ENCODE results near the gene FNBP1L.

Gene FNBP1L

DNA sequence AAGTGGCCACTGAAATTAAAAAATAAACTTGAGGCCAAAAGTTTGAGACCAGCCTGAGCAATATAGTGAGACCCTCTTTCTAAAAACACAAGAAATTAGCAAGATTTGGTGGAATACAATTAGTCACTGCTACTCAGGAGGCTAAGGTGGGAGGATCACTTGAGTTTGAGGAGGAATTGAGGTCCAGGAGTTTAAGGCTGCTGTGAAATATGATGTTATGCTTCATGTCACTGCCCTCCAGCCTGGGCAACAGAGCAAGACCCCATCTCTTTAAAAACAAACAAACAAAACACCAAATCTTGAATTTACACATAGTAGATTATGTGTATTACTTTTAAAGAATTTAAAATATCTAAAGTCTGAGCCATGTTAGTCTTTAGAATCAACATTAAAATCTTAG, 6.3 kb upstream of the FNBP1L start:
- Histone ChIP-seq H3K9ac (ENCODE audit: low read length) (no peak overlapping the region), H2AFZ (ENCODE audit: low read depth, low read length) (no peak overlapping the region), H4K8ac (ENCODE audit: low read length) (no peak overlapping the region), H3K79me1 (replicated peaks; ENCODE audit: low read length, poor library complexity, severe bottlenecking) (no peaks in the 10 kb centered on the region), H3K4me3 (ENCODE audit: insufficient read depth in 1 of 2, low read depth in 1 of 2, low read length in 2 of 2) (no peak overlapping the region), H3K36me3 (ENCODE audit: control insufficient read depth in 1 of 2, insufficient read depth in 2 of 2, low read depth in 1 of 2, low read length in 2 of 2) (no peaks in the 10 kb centered on the region), H2BK120ac (ENCODE audit: low read depth, low read length) (no peak overlapping the region), H3K27me3 (ENCODE audit: control insufficient read depth in 1 of 2, insufficient read depth in 1 of 2, low read length in 2 of 2) (no peaks in the 10 kb centered on the region), H3K14ac (ENCODE audit: low read length in 2 of 2) (no peak overlapping the region), H2BK12ac (ENCODE audit: low read length in 2 of 2) (no peak overlapping the region), H2AK5ac (ENCODE audit: low read length, severe bottlenecking) (no peak overlapping the region), H3K4ac (ENCODE audit: low read depth in 1 of 2, low read length in 2 of 2) (no peak overlapping the region), H3K23ac (ENCODE audit: low read length in 2 of 2) (no peak overlapping the region), H3K18ac (ENCODE audit: low read depth in 1 of 2, low read length in 2 of 2) (no peak overlapping the region), H2BK15ac (ENCODE audit: low read depth, poor library complexity, severe bottlenecking) (no peak overlapping the region), H2BK5ac (ENCODE audit: low read depth, low read length, poor library complexity, severe bottlenecking) (no peak overlapping the region), H3K9me3 (ENCODE audit: control insufficient read depth, low read length) (no peaks in the 10 kb centered on the region), H3K27ac (ENCODE audit: low read length, poor library complexity, severe bottlenecking) (no peak overlapping the region), H4K91ac (ENCODE audit: low read length) (no peak overlapping the region), H3K4me1 (ENCODE audit: control insufficient read depth, insufficient read depth, low read depth, low read length) (no peaks in the 10 kb centered on the region), H3K4me2 (ENCODE audit: low read length, poor library complexity, severe bottlenecking) (no peak overlapping the region)
- no peak for DNase-seq

DNA sequence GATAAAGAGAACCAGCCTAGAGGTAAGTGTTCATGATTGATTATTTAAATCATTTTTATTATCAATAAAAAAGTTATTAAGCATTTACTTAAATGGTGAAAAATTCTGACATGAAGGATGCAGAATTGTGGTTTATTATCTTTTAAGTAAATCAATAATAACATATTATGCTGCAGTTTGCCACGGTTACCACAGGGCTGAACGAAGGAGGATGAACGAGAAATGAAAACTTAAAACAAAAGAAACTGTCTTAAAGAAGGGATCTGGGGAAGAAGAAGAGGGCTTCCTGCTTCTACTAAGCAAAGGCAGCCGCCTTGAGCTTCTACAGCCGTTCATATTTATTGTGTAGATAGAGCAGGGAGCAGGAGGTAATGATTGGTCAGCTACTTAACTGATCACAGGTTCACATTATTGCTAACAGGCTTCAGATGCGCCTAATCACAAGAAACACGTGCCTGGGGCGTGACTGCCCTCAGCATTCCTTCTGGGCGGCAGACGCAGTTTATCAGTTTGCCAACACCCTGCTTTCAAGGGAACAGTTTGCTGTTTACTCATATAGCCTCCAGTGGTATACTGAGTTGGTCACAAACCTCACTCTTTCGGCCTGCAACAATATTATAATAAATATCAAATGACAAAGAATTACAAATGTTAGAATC, 5.8 kb upstream of the FNBP1L start:
- no peak for DNase-seq
- H3K9ac ChIP-seq (ENCODE audit: low read length) = peak overlapping the region; percentile 65
- 60% methylated on average over 10 of the region's 11 CpGs for WGBS

DNA sequence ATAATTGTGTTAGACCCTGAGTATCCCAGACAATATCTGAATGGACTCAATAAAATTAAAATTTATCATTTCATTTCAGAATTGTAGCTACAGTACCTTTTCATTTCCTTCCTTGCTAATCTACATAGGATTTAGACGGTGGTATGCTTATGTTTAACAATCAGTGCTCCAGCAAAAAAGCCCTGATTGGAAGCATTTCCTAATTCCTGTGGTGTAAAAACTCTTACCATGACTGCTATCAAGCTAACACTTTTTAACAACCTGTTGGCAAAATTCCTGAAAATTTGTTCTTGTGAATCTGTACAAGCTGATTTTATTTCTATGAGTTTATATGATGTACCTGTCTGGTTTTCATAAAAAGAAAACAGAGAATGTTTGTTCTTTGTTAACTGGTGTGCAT, 5.2 kb upstream of the FNBP1L start:
- H2BK120ac ChIP-seq (ENCODE audit: low read depth, low read length) = no peak overlapping the region
- no peak overlapping the region for H3K4me3 ChIP-seq (ENCODE audit: insufficient read depth in 1 of 2, low read depth in 1 of 2, low read length in 2 of 2)
- H2AK5ac ChIP-seq (ENCODE audit: low read length, severe bottlenecking) = no peak overlapping the region
- WGBS = 100% methylated on average over 1 of the region's 1 CpG
- H4K8ac ChIP-seq (ENCODE audit: low read length) = no peak overlapping the region
- H3K27me3 ChIP-seq (ENCODE audit: control insufficient read depth in 1 of 2, insufficient read depth in 1 of 2, low read length in 2 of 2) = no peaks in the 10 kb centered on the region
- H2BK15ac ChIP-seq (ENCODE audit: low read depth, poor library complexity, severe bottlenecking) = no peak overlapping the region
- no peaks in the 10 kb centered on the region for H3K9me3 ChIP-seq (ENCODE audit: control insufficient read depth, low read length)
- no peak overlapping the region for H3K27ac ChIP-seq (ENCODE audit: low read length, poor library complexity, severe bottlenecking)
- H2BK5ac ChIP-seq (ENCODE audit: low read depth, low read length, poor library complexity, severe bottlenecking) = no peak overlapping the region
- no peak overlapping the region for H3K23ac ChIP-seq (ENCODE audit: low read length in 2 of 2)
- no peak overlapping the region for H3K4ac ChIP-seq (ENCODE audit: low read depth in 1 of 2, low read length in 2 of 2)
- H4K91ac ChIP-seq (ENCODE audit: low read length) = no peak overlapping the region
- DNase-seq = no peak
- H2AFZ ChIP-seq (ENCODE audit: low read depth, low read length) = no peak overlapping the region
- peak overlapping the region; percentile 65 for H3K9ac ChIP-seq (ENCODE audit: low read length)
- H3K4me1 ChIP-seq (ENCODE audit: control insufficient read depth, insufficient read depth, low read depth, low read length) = no peaks in the 10 kb centered on the region
- H3K18ac ChIP-seq (ENCODE audit: low read depth in 1 of 2, low read length in 2 of 2) = no peak overlapping the region
- H3K36me3 ChIP-seq (ENCODE audit: control insufficient read depth in 1 of 2, insufficient read depth in 2 of 2, low read depth in 1 of 2, low read length in 2 of 2) = no peaks in the 10 kb centered on the region
- no peak overlapping the region for H3K4me2 ChIP-seq (ENCODE audit: low read length, poor library complexity, severe bottlenecking)
- no peak overlapping the region for H2BK12ac ChIP-seq (ENCODE audit: low read length in 2 of 2)
- H3K14ac ChIP-seq (ENCODE audit: low read length in 2 of 2) = no peak overlapping the region
- H3K79me1 ChIP-seq (replicated peaks; ENCODE audit: low read length, poor library complexity, severe bottlenecking) = no peaks in the 10 kb centered on the region

More for the DNA sequence above, 5.8 kb upstream of the FNBP1L start:
- Histone ChIP-seq H3K18ac (ENCODE audit: low read depth in 1 of 2, low read length in 2 of 2) (no peak overlapping the region), H4K91ac (ENCODE audit: low read length) (no peak overlapping the region), H3K4ac (ENCODE audit: low read depth in 1 of 2, low read length in 2 of 2) (no peak overlapping the region), H2AFZ (ENCODE audit: low read depth, low read length) (no peak overlapping the region), H3K14ac (ENCODE audit: low read length in 2 of 2) (no peak overlapping the region), H2AK5ac (ENCODE audit: low read length, severe bottlenecking) (no peak overlapping the region), H3K23ac (ENCODE audit: low read length in 2 of 2) (no peak overlapping the region), H2BK12ac (ENCODE audit: low read length in 2 of 2) (no peak overlapping the region), H2BK15ac (ENCODE audit: low read depth, poor library complexity, severe bottlenecking) (no peak overlapping the region), H4K8ac (ENCODE audit: low read length) (no peak overlapping the region), H3K4me2 (ENCODE audit: low read length, poor library complexity, severe bottlenecking) (no peak overlapping the region), H3K79me1 (replicated peaks; ENCODE audit: low read length, poor library complexity, severe bottlenecking) (no peaks in the 10 kb centered on the region), H3K4me3 (ENCODE audit: insufficient read depth in 1 of 2, low read depth in 1 of 2, low read length in 2 of 2) (peak overlapping the region in 1 of 2 experiments; percentile 48), H3K9me3 (ENCODE audit: control insufficient read depth, low read length) (no peaks in the 10 kb centered on the region), H3K36me3 (ENCODE audit: control insufficient read depth in 1 of 2, insufficient read depth in 2 of 2, low read depth in 1 of 2, low read length in 2 of 2) (no peaks in the 10 kb centered on the region), H2BK120ac (ENCODE audit: low read depth, low read length) (no peak overlapping the region), H3K27ac (ENCODE audit: low read length, poor library complexity, severe bottlenecking) (no peak overlapping the region), H3K27me3 (ENCODE audit: control insufficient read depth in 1 of 2, insufficient read depth in 1 of 2, low read length in 2 of 2) (no peaks in the 10 kb centered on the region), H2BK5ac (ENCODE audit: low read depth, low read length, poor library complexity, severe bottlenecking) (no peak overlapping the region), H3K4me1 (ENCODE audit: control insufficient read depth, insufficient read depth, low read depth, low read length) (no peaks in the 10 kb centered on the region)

DNA sequence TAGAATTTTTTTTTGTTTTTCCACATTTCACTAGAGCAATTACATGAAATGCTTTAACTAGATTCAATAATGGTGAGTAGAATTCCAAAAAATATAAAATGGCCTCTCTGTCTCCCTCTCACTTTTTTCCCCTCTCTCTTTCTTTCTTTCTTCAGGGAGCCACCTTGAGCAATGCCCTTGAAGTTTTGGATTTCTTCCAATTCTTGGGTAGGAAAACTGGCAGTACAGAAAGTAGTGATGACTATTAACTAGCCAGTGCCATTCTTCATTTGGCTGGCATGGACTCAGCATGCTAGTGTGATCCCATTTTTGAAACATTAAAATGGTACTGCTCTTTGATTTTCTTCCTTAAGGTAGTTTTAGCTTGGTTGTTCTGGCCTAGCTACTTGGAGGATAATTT, 4.5 kb upstream of the FNBP1L start:
- Histone ChIP-seq H3K4me1 (ENCODE audit: control insufficient read depth, insufficient read depth, low read depth, low read length) (no peaks in the 10 kb centered on the region), H4K8ac (ENCODE audit: low read length) (no peak overlapping the region), H2BK12ac (ENCODE audit: low read length in 2 of 2) (no peak overlapping the region), H3K9me3 (ENCODE audit: control insufficient read depth, low read length) (no peaks in the 10 kb centered on the region), H2BK120ac (ENCODE audit: low read depth, low read length) (no peak overlapping the region), H2BK15ac (ENCODE audit: low read depth, poor library complexity, severe bottlenecking) (no peak overlapping the region), H3K14ac (ENCODE audit: low read length in 2 of 2) (no peak overlapping the region), H4K91ac (ENCODE audit: low read length) (no peak overlapping the region), H3K4ac (ENCODE audit: low read depth in 1 of 2, low read length in 2 of 2) (no peak overlapping the region), H3K79me1 (replicated peaks; ENCODE audit: low read length, poor library complexity, severe bottlenecking) (no peaks in the 10 kb centered on the region), H2BK5ac (ENCODE audit: low read depth, low read length, poor library complexity, severe bottlenecking) (no peak overlapping the region), H3K4me2 (ENCODE audit: low read length, poor library complexity, severe bottlenecking) (no peak overlapping the region), H2AFZ (ENCODE audit: low read depth, low read length) (no peak overlapping the region), H3K27ac (ENCODE audit: low read length, poor library complexity, severe bottlenecking) (no peak overlapping the region), H3K23ac (ENCODE audit: low read length in 2 of 2) (no peak overlapping the region), H2AK5ac (ENCODE audit: low read length, severe bottlenecking) (no peak overlapping the region), H3K27me3 (ENCODE audit: control insufficient read depth in 1 of 2, insufficient read depth in 1 of 2, low read length in 2 of 2) (no peaks in the 10 kb centered on the region), H3K36me3 (ENCODE audit: control insufficient read depth in 1 of 2, insufficient read depth in 2 of 2, low read depth in 1 of 2, low read length in 2 of 2) (no peaks in the 10 kb centered on the region), H3K18ac (ENCODE audit: low read depth in 1 of 2, low read length in 2 of 2) (no peak overlapping the region), H3K9ac (ENCODE audit: low read length) (no peak overlapping the region), H3K4me3 (ENCODE audit: insufficient read depth in 1 of 2, low read depth in 1 of 2, low read length in 2 of 2) (no peak overlapping the region)
- no peak for DNase-seq
